HTR-8/SVneo (cell line): ENCODE measurements around the gene NIPAL3.
"Not testable (repeated sequence)": the region's sequence is repeated elsewhere in the genome, so short reads cannot be mapped to it uniquely, and the experiment has no call there.

Experiments used
- DNase-seq: peaks from one replicate; pipeline ENCODE4 v3.0.0; 2011; ENCODE audit warnings: low spot score, mixed read lengths; ENCODE audit not compliant: insufficient read length
- FAIRE-seq: peaks from 2 replicates; lab custom pipeline; 2011; peaks lifted over from hg19 to GRCh38; lab: Jason Lieb, UNC

Gene NIPAL3

DNA sequence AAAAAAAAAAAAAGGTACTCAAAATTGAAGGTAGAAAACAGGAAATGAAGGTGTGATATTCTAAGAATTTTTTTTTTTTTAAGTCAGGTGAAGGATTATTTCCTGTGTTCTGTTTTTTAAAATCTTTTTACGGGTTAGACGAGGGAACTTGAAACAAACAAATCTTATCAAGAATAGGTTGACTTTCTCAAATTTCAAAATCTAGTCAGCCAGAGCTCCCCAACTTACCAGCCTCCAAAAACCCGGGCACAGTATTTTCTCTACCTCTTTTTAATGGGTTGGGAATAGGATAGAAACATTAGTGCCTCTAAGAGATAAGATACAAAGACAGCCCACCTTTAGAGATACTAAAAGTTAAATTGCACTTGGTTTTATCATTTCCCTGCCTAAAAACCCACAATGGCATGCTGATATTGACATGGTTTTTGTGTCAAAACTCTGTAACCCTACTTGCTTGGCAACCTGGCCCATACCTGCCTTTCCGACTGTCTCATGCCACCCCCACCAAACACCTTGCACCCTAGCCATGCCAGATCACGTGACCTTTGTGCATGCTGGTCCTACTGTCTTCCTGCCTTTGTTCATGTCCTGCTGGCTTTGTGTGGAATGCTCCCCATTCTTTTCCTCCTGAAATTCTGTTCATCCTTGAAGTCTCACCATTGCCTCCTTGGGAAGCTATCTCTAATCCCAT lies 91.2 kb downstream of the NIPAL3 start:
- no peak for DNase-seq
- FAIRE-seq = no peak

DNA sequence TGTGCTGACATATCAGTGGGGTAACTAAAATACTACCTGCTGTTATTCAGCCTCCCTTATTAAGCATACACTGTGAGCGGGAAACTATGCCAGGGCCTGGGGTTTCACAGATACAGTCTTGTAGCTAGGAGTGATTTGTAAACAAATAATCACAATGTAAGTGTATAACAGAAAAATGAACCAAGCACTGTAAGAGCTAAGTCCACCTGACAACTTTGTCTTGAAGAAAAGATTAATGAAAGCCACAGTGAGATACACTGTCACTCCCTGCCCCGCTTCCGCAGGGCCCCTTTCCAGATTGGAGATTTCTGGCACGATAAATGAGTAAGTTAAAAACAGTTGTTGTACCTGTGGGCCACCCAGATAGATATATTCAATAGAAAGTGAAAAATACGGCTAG lies 91.8 kb downstream of the NIPAL3 start:
- DNase-seq = no peak
- no peak for FAIRE-seq

- DNase-seq = no peak
- no peak for FAIRE-seq
These were observed 93.3 kb downstream of the NIPAL3 start for GRCh38 chr1:24508911-24509310.

GRCh38 chr1:24513706-24514105 lies 98.1 kb downstream of the NIPAL3 start:
- FAIRE-seq (no peak), DNase-seq (no peak)

DNA sequence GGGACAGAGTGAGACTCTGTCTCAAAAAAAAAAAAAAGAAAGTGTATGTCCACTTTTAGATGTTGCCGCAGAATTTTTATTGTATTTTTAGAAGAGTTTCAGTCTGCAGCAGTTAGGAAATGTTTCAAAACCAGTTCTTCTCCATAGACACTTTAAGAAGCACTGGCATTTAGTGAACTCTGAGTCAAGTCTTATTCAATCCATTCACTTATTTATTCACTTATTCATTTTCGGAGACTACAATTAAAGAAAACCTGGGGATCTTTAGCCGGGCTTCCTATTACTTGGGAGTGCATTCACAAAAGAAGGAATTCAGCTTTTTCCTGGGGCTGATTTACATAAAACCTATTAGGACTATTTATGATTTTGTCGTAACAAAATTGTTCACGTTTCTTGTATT lies 99.3 kb downstream of the NIPAL3 start:
- FAIRE-seq = no peak
- no peak for DNase-seq

- FAIRE-seq = not testable (repeated sequence)
These were observed 100.1 kb downstream of the NIPAL3 start for GRCh38 chr1:24515671-24516209.

DNA sequence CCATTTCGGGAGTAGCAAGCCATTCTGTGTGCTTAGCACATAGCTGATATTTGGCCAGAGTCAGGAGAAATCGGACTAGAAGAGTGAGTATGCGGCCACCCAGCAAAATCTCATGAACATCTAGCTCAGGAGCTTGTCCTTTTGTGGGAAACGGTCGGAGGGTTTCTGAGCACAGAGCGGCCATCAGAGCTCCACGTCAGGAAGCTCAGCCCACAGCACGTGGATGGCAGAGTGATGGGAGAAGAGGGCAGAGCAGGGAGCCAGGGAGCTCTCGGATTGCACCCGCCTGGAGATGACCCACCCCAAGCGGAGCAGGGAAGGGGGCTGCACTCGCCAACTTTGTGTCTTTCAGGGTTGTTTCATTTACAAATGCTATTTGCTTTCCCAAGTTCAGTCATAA lies 100.9 kb downstream of the NIPAL3 start:
- DNase-seq (no peak), FAIRE-seq (no peak)

More at GRCh38 chr1:24515671-24516209, 100.1 kb downstream of the NIPAL3 start:
- DNase-seq = peak; percentile 61

- DNase-seq = no peak
- FAIRE-seq = no peak
These were observed 102.3 kb downstream of the NIPAL3 start for GRCh38 chr1:24517898-24518297.

GRCh38 chr1:24520282-24520681 lies 104.7 kb downstream of the NIPAL3 start:
- FAIRE-seq, DNase-seq: not testable (repeated sequence)
